GM10248 (cell line): Measurements from ENCODE around the gene SLC5A3.

ENCODE experiments used
- CTCF ChIA-PET: fragments of 300-600 bp; sonication (Branson Sonifier 250); formaldehyde crosslinking; extraction: SDS; loops from one replicate; lab custom pipeline; 2021; ENCODE audit warnings: antibody characterized with exemption; lab: Yijun Ruan, JAX
- POLR2A ChIA-PET: fragments of 350-650 bp; sonication (Branson Sonifier 250); formaldehyde crosslinking; extraction: SDS; loops from one replicate; lab custom pipeline; 2020; ENCODE audit warnings: antibody characterized with exemption; lab: Yijun Ruan, JAX
- DNase-seq: peaks from one replicate; pipeline ENCODE4 v3.0.0; 2012; ENCODE audit errors: extremely low spot score
- TF ChIP-seq, protein P1 (sequence below): IDR thresholded peaks from 2 replicates; pipeline ENCODE4 v1.5.1; 2012; ENCODE audit warnings: mild to moderate bottlenecking, low read depth; ENCODE audit errors: extremely low read depth, missing control alignments, control extremely low read depth

SLC5A3 gene

DNA sequence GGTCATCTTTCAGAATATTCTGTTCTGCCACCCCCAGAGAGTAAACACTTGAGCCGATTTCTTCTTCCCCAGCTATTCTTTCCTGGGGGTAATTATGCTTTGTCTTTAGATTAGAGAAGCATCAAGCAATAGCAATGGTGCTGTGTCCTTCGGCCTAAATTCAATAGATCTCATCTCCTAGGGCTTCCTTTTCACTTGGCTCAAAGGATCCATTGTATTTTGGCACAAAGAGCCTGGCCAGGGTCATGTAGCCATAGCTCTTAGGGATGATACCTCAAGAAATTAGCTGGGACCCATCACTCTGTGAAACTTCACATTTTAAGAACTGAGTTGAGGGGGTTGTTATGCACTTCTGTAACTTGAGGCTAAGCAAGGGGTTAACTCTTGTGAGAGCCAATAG lies 27.0 kb downstream of the SLC5A3 start:
- TF ChIP-seq, protein P1, sequence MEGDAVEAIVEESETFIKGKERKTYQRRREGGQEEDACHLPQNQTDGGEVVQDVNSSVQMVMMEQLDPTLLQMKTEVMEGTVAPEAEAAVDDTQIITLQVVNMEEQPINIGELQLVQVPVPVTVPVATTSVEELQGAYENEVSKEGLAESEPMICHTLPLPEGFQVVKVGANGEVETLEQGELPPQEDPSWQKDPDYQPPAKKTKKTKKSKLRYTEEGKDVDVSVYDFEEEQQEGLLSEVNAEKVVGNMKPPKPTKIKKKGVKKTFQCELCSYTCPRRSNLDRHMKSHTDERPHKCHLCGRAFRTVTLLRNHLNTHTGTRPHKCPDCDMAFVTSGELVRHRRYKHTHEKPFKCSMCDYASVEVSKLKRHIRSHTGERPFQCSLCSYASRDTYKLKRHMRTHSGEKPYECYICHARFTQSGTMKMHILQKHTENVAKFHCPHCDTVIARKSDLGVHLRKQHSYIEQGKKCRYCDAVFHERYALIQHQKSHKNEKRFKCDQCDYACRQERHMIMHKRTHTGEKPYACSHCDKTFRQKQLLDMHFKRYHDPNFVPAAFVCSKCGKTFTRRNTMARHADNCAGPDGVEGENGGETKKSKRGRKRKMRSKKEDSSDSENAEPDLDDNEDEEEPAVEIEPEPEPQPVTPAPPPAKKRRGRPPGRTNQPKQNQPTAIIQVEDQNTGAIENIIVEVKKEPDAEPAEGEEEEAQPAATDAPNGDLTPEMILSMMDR: no peak
- DNase-seq: no peak
- CTCF ChIA-PET: interaction anchor here (1.2 to 3.0 kb wide), 5 partner anchors 8 to 176 kb away, joined by 4 to 13 read pairs (median 7); no protein-coding TSS in a partner anchor
- POLR2A ChIA-PET: no interaction called here

DNA sequence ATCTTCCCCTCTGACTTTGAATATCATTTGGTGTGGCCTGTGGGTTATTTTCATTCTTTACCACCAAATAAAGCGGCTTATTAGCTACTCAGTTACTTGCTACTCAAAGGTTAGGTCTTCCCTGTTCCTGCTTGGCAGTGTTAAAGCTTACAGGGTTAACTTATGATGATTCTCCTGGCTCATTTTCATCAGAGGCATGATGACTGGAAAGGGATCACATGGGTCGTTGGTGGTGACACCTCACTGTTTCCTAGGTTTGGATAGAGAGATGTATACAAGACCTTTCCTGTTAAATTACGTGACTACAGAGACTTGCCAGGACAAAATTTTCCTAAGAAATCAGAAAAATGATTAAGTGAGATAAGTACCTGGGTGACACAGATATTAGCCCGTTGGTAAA lies 27.4 kb downstream of the SLC5A3 start:
- ChIA-PET CTCF (interaction anchor here (1.2 to 3.0 kb wide), 5 partner anchors 8 to 177 kb away, joined by 4 to 13 read pairs (median 7); no protein-coding TSS in a partner anchor), POLR2A (no interaction called here)
- DNase-seq: no peak
- TF ChIP-seq, protein P1: no peak

DNA sequence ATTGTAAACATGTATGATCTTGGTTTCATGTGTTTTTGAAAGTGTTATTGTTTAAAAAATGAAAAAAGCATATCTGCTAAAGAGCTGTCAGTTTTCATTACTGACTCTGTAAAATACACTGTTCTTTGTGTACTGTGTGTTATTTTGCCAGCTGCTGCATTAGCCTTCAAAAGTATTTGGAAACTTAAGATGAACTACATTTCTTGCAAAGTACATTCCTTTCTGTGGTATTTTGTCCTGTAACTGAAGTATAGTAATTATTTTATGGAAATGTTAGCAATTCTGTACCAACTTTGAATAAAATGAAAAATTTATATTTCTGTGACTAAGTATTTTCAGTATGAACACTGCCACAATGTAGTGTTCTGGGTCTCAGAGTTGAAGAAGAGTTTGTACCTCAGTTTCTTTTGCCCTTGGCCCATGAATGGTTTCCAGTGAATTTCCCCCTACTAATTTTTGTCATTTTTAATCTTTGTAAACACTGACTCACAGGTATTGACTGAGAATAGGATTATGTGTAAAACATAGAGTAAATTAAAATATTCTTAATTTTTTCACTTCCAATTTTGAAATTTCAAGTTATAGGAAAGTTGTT lies 32.7 kb downstream of the SLC5A3 start:
- TF ChIP-seq, protein P1: no peak
- CTCF ChIA-PET: no interaction called here
- POLR2A ChIA-PET: no interaction called here
- DNase-seq: no peak

DNA sequence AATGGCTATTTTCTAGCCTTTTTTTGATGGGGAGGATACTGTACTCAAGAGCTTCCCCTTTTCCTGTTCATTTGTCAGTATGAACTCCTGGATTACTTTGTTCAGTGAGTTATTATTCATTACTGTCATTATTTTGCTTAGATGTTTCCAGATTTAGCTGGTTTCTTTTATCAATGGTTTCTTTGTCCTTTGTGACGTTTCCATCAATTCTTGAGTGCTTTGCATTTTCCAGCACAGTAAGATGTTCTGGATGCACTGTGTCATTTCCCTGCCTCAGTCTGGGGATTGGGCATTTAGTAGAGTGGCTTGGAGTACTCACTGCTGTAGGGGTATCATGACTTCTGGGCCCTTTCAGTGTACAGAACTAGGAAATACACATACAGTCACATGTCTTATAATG lies 34.2 kb downstream of the SLC5A3 start:
- ChIA-PET POLR2A (no interaction called here), CTCF (interaction anchor here (1.1 to 2.6 kb wide), 6 partner anchors 8 to 184 kb away, joined by 3 to 8 read pairs (median 4); no protein-coding TSS in a partner anchor)
- no peak for DNase-seq
- TF ChIP-seq, protein P1: no peak

DNA sequence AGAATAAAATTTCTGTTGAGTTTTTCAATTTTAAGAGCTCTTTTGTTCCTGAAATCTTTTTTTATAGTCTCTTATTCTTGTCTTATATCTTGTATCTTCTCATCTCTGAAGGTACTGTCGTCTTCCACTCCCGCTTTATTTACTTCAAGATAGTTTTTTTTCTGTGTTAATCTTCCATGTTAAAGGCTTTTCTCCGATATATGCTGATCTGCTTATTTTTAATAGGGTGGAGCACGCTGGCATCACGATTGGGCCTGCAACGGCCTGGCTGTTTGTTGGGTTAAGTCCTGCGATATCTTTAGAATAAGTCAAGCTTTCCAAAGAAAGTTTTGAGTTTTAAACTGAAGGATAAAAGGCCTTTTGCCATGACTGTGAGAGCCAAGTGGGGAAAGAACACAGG lies 35.7 kb downstream of the SLC5A3 start:
- ChIA-PET POLR2A (no interaction called here), CTCF (interaction anchor here (1.0 to 2.6 kb wide), 5 partner anchors 15 to 185 kb away, joined by 3 to 8 read pairs (median 3); no protein-coding TSS in a partner anchor)
- DNase-seq: no peak
- TF ChIP-seq, protein P1: no peak

DNA sequence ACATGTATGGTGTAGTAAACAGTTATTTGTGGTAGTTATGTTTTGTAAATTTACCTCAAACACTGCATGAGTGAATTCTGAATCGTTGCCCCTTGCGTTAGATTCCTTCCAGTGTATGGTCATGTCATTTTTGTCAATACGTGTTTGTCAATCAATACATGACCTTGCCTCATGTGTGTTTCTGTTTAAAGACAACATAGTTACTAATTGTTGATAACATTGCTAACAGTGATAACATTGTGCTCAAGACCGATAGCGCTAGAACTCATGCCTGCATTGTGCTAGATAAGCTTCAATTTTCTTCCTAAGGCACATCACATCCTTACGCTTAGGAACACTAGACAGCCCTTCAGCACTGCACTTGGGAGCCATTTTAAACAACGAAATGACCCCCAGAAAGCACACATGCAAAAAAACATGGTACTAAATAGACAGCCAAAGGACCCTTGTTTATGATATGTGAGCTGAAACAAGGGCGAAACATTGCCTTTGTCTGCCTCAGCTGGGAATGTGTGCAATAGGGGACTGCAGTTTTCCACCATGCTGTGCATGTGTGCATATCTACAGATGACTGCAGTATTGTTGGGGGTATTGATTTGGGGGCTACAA lies 37.3 kb downstream of the SLC5A3 start:
- no peak for DNase-seq
- TF ChIP-seq, protein P1: no peak
- POLR2A ChIA-PET: no interaction called here
- CTCF ChIA-PET: interaction anchor here (0.9 to 1.0 kb wide), 2 partner anchors 8 to 188 kb away, joined by 3 to 4 read pairs; no protein-coding TSS in a partner anchor
